ENCODE results near the gene TNNT1.
A peak's percentile ranks its signal among the peaks of the same experiment; 100 is the strongest.

Gene TNNT1

DNA sequence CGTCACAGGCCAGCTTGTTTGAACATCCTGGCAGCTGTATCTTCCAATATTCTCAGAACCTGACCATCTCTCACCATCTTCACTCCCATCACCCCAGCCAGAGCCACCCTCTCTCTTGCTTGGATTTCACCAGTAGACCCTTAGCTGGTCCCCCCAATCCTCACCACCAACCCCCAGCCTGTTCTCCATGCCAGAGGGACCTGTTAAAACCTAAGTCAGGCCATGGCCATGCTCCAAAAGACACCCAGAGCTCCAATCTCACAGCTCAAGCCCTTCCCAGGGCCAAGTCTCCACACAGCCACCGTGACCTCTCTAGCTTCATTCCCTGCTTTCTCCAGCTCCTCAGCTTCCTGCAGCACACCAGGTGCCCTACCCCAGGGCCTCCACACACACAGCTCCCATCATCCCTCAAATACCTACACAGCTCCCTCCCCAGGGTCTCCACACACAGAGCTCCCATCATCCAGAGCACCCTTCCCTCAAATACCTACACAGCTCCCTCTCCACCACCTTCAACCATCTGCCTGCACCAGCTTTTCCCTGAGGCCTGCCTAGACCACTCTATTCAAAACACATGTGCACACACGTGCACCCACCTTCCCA is 59.6 kb downstream of the TNNT1 start:
- DNase-seq, result no peak
- CTCF ChIA-PET, result interaction anchor here (0.7 to 2.1 kb wide), 7 partner anchors 9 to 208 kb away, joined by 3 to 8 read pairs (median 4); partner anchors contain the start of gene PPP1R12C
- H3K4me1 Mint-ChIP-seq, result peaks cover 20% of the 10 kb centered on the region
- H3K9me3 Mint-ChIP-seq, result no peaks in the 10 kb centered on the region
- H3K27me3 Mint-ChIP-seq, result peaks cover 50% of the 10 kb centered on the region
- H3K27ac Mint-ChIP-seq, result no peak overlapping the region
- peaks cover 20% of the 10 kb centered on the region for H3K36me3 Mint-ChIP-seq
- no peak overlapping the region for H3K4me3 Mint-ChIP-seq

DNA sequence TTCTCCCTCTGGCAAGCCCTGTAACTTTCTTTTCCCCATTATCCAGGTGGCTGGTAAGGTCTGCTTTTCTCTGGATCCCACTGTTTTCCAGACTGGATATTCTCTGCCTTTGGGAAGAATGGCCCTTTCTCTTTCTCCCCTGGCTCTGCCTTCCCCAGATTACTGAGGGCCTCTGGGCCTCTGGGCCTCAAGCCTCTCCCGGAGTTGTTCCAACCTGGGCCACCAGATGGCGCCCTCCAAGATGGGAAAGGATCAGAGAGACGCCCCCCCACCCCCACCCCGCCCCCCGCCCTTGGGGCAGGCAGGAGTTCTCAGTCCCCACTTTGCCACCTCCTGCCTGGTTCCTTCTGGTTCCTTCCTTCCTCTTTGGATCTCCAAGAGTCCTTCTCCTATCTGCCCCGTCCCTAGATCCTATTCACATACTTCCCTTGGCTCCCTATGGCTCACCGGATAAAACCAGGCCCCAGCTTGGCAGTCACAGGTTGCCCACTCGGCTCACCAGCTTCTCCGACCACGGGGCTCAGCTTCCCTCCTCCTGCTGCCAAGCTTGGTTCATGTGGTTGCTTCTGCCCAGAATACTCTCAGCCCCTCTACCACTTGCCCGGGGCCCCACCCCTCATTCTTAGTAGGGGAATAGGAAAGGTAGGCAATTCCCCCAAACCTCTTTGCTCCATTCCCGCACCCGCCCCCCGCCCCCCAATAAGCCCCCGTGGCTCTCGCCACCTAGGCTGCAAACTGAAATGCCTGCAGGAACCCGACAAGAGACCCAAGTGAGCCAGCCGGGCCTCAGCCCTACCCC is 60.3 kb downstream of the TNNT1 start:
- Mint-ChIP-seq H3K9me3 (no peaks in the 10 kb centered on the region), H3K27me3 (peaks cover 57% of the 10 kb centered on the region), H3K4me1 (peaks cover 20% of the 10 kb centered on the region), H3K4me3 (peak overlapping the region; percentile 54), H3K27ac (peak overlapping the region; percentile 80), H3K36me3 (peaks cover 22% of the 10 kb centered on the region)
- peak; percentile 85 for DNase-seq
- CTCF ChIA-PET, result interaction anchor here (0.6 to 2.1 kb wide), 13 partner anchors 9 to 537 kb away, joined by 3 to 8 read pairs (median 4); partner anchors contain the start of gene PPP1R12C

DNA sequence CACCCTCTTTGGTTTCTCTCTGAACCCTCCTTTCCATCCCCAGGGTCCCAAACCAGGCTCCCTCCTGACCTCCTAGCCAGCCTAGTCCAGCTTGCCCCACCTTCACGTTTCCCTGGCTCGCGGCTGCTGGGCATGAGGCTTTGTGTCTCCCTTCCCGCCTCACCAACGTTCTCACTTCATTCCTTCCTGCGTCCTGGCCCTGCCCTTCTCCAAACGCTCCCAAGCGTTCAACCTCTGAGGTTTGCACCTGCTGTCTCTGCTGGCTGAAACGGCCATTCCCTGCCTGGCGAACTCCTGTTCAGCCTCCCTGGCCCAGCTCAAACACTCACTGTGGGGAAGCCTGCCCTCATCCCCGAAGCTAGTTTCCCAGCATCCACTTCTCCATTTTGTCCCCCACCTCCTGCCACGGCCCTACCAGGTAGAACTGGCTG is 61.0 kb downstream of the TNNT1 start:
- no peak for DNase-seq
- peak overlapping the region; percentile 80 for H3K27ac Mint-ChIP-seq
- CTCF ChIA-PET, result interaction anchor here (0.7 to 2.1 kb wide), 10 partner anchors 11 to 538 kb away, joined by 3 to 8 read pairs (median 4); partner anchors contain the start of gene PPP1R12C
- no peak overlapping the region for H3K4me3 Mint-ChIP-seq
- H3K36me3 Mint-ChIP-seq, result peaks cover 22% of the 10 kb centered on the region
- peaks cover 20% of the 10 kb centered on the region for H3K4me1 Mint-ChIP-seq
- H3K9me3 Mint-ChIP-seq, result no peaks in the 10 kb centered on the region
- H3K27me3 Mint-ChIP-seq, result peaks cover 64% of the 10 kb centered on the region

DNA sequence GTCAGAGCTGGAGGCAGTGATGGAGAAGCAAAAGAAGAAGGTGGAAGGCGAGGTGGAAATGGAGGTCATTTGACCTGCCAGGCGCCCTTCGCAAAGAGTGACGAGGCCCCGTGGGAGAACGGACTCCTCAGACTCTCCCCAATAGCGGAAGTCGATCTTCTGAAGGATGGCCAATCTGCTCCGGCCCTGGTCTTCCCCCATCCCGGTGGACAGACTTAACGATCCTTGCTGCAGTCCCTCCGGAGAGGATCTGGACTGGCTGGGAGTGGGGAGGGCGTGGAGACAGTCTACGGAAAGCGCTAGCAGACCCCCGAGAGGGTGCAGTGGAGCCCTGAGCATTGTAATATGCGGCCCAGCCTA is 61.5 kb downstream of the TNNT1 start:
- peaks cover 25% of the 10 kb centered on the region for H3K36me3 Mint-ChIP-seq
- H3K4me3 Mint-ChIP-seq, result peak overlapping the region; percentile 43
- no peak for DNase-seq
- peaks cover 22% of the 10 kb centered on the region for H3K4me1 Mint-ChIP-seq
- peaks cover 69% of the 10 kb centered on the region for H3K27me3 Mint-ChIP-seq
- CTCF ChIA-PET, result interaction anchor here (0.7 to 1.6 kb wide), 5 partner anchors 12 to 538 kb away, joined by 3 to 7 read pairs (median 3); no protein-coding TSS in a partner anchor
- H3K9me3 Mint-ChIP-seq, result peaks cover 1% of the 10 kb centered on the region
- no peak overlapping the region for H3K27ac Mint-ChIP-seq

DNA sequence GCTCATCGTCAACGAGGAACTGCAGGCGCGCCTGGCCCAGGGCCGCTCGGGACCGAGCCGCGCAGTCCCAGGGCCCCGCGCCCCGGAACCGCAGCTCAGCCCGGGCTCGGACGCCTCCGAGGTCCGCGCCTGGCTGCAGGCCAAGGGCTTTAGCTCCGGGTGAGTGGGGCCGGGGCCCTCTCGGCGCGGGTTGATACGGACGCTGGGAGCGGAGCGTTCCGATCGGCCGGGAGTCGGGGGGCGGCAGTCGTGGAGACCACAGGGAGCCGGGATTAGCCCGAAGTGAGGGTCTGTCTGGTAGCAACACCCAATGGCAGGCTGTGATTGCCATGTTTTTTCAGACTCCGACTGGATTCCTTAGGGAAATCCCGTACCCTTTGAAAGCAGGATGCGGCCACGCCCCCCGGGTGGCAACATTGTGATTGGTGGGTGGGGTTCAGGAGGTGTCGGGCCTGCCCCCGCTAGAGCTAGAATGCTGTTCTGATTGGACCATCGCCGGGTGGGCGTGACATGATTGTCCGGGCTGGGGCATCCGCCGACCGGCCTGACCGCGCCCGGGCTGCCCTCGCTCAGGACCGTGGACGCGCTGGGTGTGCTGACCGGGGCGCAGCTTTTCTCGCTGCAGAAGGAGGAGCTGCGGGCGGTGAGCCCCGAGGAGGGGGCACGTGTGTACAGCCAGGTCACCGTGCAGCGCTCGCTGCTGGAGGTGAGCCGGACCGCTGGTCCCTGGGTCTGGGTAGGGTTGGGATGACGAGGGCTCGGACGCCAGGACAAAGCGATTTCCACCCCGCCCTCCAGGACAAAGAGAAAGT is 62.1 kb downstream of the TNNT1 start:
- Mint-ChIP-seq H3K27ac (no peak overlapping the region), H3K27me3 (peaks cover 75% of the 10 kb centered on the region), H3K4me3 (peak overlapping the region; percentile 43), H3K36me3 (peaks cover 26% of the 10 kb centered on the region), H3K4me1 (peaks cover 28% of the 10 kb centered on the region), H3K9me3 (peaks cover 2% of the 10 kb centered on the region)
- DNase-seq, result peak; percentile 74
- CTCF ChIA-PET, result interaction anchor here (1.6 kb wide), 1 partner anchor 206 kb away, joined by 5 read pairs; no protein-coding TSS in a partner anchor

DNA sequence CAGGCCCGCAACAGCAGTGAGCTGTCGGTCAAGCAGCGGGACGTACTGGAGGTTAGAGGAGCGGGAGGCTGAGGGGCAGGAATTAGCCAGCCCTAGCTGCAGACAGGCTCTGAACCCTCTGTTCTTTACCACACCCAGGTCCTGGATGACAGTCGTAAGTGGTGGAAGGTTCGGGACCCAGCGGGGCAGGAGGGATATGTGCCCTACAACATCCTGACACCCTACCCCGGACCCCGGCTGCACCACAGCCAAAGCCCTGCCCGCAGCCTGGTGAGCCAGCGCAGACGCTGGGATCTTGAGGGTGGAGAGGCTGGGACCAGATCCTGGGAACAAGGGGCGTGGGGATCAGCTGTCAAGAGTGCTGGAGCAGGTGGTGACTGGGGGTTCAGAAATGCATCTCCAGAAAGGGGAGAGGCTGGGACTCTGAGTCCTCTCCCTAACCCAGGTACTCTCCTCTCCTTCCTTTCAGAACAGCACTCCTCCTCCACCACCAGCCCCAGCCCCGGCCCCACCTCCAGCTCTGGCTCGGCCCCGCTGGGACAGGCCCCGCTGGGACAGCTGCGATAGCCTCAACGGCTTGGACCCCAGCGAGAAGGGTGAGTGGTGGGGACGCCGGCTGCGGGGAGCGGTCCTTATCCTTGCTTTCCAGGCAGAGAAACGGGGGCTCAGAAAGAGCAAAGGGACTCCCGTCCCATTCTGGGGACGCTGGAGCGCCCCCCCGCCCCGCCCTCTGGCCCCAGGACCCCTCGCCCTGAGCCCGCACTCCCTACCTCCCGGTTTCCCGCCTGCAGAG is 62.9 kb downstream of the TNNT1 start:
- H3K36me3 Mint-ChIP-seq, result peaks cover 26% of the 10 kb centered on the region
- CTCF ChIA-PET, result no interaction called here
- DNase-seq, result no peak
- H3K4me3 Mint-ChIP-seq, result no peak overlapping the region
- H3K27ac Mint-ChIP-seq, result no peak overlapping the region
- peaks cover 33% of the 10 kb centered on the region for H3K4me1 Mint-ChIP-seq
- H3K27me3 Mint-ChIP-seq, result peaks cover 83% of the 10 kb centered on the region
- peaks cover 2% of the 10 kb centered on the region for H3K9me3 Mint-ChIP-seq

DNA sequence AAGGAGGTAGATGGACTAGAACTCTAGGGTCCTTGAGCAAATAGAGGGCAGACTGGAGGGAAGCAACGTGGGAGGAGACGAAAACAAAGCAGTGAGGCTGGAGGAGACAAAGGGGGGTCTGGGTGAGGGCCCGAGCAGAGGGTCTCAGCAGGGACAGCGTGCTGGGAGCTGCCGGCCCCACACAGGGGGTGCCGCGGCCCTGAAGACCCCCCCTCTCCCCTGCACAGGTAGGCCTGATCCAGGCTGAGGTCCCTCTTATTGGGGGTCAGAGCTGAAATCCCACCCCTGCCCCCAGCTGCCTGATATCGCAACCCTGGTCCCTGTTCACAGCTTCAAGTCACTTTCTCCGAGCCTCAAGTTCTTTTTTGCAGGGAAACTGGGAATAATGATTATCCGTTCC is 64.6 kb downstream of the TNNT1 start:
- peaks cover 100% of the 10 kb centered on the region for H3K27me3 Mint-ChIP-seq
- CTCF ChIA-PET, result no interaction called here
- peaks cover 3% of the 10 kb centered on the region for H3K9me3 Mint-ChIP-seq
- H3K4me3 Mint-ChIP-seq, result no peak overlapping the region
- DNase-seq, result no peak
- H3K4me1 Mint-ChIP-seq, result peaks cover 47% of the 10 kb centered on the region
- peaks cover 19% of the 10 kb centered on the region for H3K36me3 Mint-ChIP-seq
- no peak overlapping the region for H3K27ac Mint-ChIP-seq

DNA sequence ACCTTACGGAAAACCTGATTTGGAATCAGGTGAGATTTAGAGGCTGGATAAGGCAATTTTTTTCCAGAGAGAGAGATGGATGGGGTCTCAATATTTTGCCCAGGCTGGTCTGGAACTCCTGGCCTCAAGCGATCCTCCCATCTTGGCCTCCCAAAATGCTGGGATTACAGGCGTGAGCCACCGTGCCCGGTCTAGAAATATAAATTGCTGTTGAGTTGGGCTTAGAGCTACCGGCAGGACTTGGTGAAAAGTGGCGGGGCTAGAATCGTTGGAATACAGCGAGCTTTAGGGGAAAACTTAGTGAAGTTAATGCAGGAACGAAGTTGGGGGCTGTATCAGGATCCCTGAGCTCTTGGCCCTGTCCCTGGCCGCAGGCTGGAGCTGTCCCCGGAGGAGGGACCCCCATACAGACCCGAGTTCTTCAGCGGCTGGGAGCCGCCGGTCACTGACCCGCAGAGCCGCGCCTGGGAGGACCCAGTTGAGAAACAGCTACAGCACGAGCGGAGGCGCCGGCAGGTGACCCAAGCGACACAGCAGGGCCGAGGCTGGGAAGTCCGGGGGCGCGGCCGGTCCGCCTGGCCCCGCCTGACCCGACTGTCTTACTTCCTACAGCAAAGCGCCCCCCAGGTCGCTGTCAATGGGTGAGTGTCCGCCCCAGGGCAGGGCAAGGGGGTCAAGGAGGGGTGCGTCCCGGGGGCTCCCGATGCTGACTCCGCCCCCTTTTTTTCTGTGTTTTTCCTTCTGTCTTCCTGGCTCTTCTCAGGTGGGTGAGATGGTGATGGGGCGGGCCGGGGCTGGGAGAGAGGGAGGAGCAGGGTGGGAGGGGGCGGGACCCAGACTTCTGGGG is 65.8 kb downstream of the TNNT1 start:
- peak overlapping the region; percentile 42 for H3K4me3 Mint-ChIP-seq
- H3K27ac Mint-ChIP-seq, result peak overlapping the region; percentile 3
- peaks cover 95% of the 10 kb centered on the region for H3K27me3 Mint-ChIP-seq
- peaks cover 6% of the 10 kb centered on the region for H3K9me3 Mint-ChIP-seq
- CTCF ChIA-PET, result no interaction called here
- DNase-seq, result no peak
- H3K36me3 Mint-ChIP-seq, result peaks cover 18% of the 10 kb centered on the region
- H3K4me1 Mint-ChIP-seq, result peaks cover 45% of the 10 kb centered on the region

Data from activated naive CD4-positive, alpha-beta T cell treated with anti-CD3 and anti-CD28 coated beads, Interleukin-2, amount 10 ng/mL, durations not matched to agents 7 days and 5 days (primary cell).